ENCODE data around the gene LONRF2. TPM values are rescaled to one million over a fixed set of nuclear protein-coding genes. Genes with fewer than 3 reads are reported as not detected.
A peak's percentile ranks its signal among the peaks of the same experiment; 100 is the strongest.

Gene LONRF2
- total RNA-seq, 4 donors from 2014 or later = 33.6 to 45.1 (median 39.5) TPM

- Histone ChIP-seq H3K9me3 (no peaks in the 10 kb centered on the region), H3K4me1 (peaks cover 0 to 23% (median 14%) of the 10 kb centered on the region in 4 donors), H3K27me3 (no peaks in the 10 kb centered on the region), H3K4me3 (no peak overlapping the region), H3K36me3 (peaks cover 0 to 11% (median 8%) of the 10 kb centered on the region in 4 donors), H3K27ac (replicated peaks in 1 of 4) (peak overlapping the region in 3 of 4 donors; percentile 71 to 74 (median 72))
- intact Hi-C loops (cut with DNase I) = no loop called here
- no peak for DNase-seq (ENCODE audit: extremely low spot score)
- 67% methylated on average over 6 of the region's 6 CpGs for WGBS
- TF ChIP-seq POLR2AphosphoS5 (IDR thresholded peaks at IDR 0.05) (peak in 1 of 2 donors; percentile 37), CTCF (IDR thresholded peaks at IDR 0.05) (no peak)
Observed at GRCh38 chr2:100274076-100274475, 48.2 kb downstream of the LONRF2 start.

- H3K27ac ChIP-seq (replicated peaks in 1 of 4) = peak overlapping the region; percentile 16 to 74 (median 72)
- H3K4me3 ChIP-seq = no peak overlapping the region
- no peaks in the 10 kb centered on the region for H3K27me3 ChIP-seq
- TF ChIP-seq CTCF (IDR thresholded peaks at IDR 0.05) (no peak), POLR2AphosphoS5 (IDR thresholded peaks at IDR 0.05) (no peak), POLR2A (IDR thresholded peaks at IDR 0.05; ENCODE audit: low read depth) (no peak), EP300 (IDR thresholded peaks at IDR 0.05) (no peak)
- intact Hi-C loops (cut with DNase I) = no loop called here
- no peaks in the 10 kb centered on the region for H3K9me3 ChIP-seq
- H3K4me1 ChIP-seq = peaks cover 0 to 23% (median 14%) of the 10 kb centered on the region in 4 donors
- 77% methylated on average over 1 of the region's 1 CpG for WGBS
- H3K36me3 ChIP-seq = peaks cover 0 to 11% (median 8%) of the 10 kb centered on the region in 4 donors
- DNase-seq (ENCODE audit: extremely low spot score) = no peak
Observed at GRCh38 chr2:100273387-100273786, 48.9 kb downstream of the LONRF2 start.

GRCh38 chr2:100272841-100273329, 49.4 kb downstream of the LONRF2 start:
- 38% methylated on average over 10 of the region's 10 CpGs for WGBS
- H3K36me3 ChIP-seq = peaks cover 0 to 11% (median 8%) of the 10 kb centered on the region in 4 donors
- no peaks in the 10 kb centered on the region for H3K27me3 ChIP-seq
- no peaks in the 10 kb centered on the region for H3K9me3 ChIP-seq
- TF ChIP-seq CTCF (IDR thresholded peaks at IDR 0.05) (no peak), POLR2AphosphoS5 (IDR thresholded peaks at IDR 0.05) (peak; percentile 37 to 83), EP300 (IDR thresholded peaks at IDR 0.05) (no peak)
- H3K27ac ChIP-seq (replicated peaks in 1 of 4) = peak overlapping the region; percentile 16 to 74 (median 72)
- no peak for DNase-seq (ENCODE audit: extremely low spot score)
- peaks cover 0 to 23% (median 14%) of the 10 kb centered on the region in 4 donors for H3K4me1 ChIP-seq
- no peak overlapping the region for H3K4me3 ChIP-seq
- intact Hi-C loops (cut with DNase I) = no loop called here

- Histone ChIP-seq H3K36me3 (peaks cover 0 to 11% (median 6%) of the 10 kb centered on the region in 4 donors), H3K4me3 (no peak overlapping the region), H3K9me3 (no peaks in the 10 kb centered on the region), H3K4me1 (peaks cover 0 to 23% (median 14%) of the 10 kb centered on the region in 4 donors), H3K27me3 (no peaks in the 10 kb centered on the region), H3K27ac (replicated peaks in 1 of 4) (peak overlapping the region in 2 of 4 donors; percentile 11 to 74)
- DNase-seq (ENCODE audit: extremely low spot score) = no peak
- intact Hi-C loops (cut with DNase I) = no loop called here
- TF ChIP-seq EP300 (IDR thresholded peaks at IDR 0.05) (no peak), POLR2AphosphoS5 (IDR thresholded peaks at IDR 0.05) (no peak), CTCF (IDR thresholded peaks at IDR 0.05) (no peak), POLR2A (IDR thresholded peaks at IDR 0.05; ENCODE audit: low read depth) (no peak)
- WGBS = 98% methylated on average over 5 of the region's 5 CpGs
Observed at GRCh38 chr2:100271210-100271609, 51.1 kb downstream of the LONRF2 start.

Data from esophagus muscularis mucosa (tissue), 4 donors.